Gastroesophageal sphincter (tissue), 3 donors: ENCODE measurements around the gene ZSCAN5A.

Source experiments
- CTCF ChIP-seq, 4 experiments: fragments of 200-600 bp in 2 of 4; fragments of 450-650 bp in 2 of 4; sonication (generic) in 1 of 4; IDR thresholded peaks; one replicate each; pipeline ENCODE4 v1.5.1; 2017 to 2019; ENCODE audit warnings: antibody characterized with exemption in 4 of 4, mild to moderate bottlenecking in 2 of 4, moderate library complexity in 2 of 4
- POLR2A ChIP-seq, 2 donors: fragments of 450-650 bp; IDR thresholded peaks; one replicate each; pipeline ENCODE4 v1.6.1; 2017; ENCODE audit warnings: antibody characterized with exemption in 2 of 2, mild to moderate bottlenecking in 2 of 2, moderate library complexity in 1 of 2

GRCh38 chr19:56284746-56285145, 29.9 kb downstream of the ZSCAN5A start:
- TF ChIP-seq POLR2A (IDR thresholded peaks at IDR 0.05) (no peak), CTCF (IDR thresholded peaks at IDR 0.05) (no peak)
